Esophagus squamous epithelium (tissue), 4 donors: ENCODE data around the gene REPIN1.

Experiments
- CTCF ChIP-seq, 6 experiments: fragments of 450-650 bp in 4 of 6; fragments of 200-600 bp in 2 of 6; sonication (generic) in 2 of 6; IDR thresholded peaks; one replicate each; pipeline ENCODE4 v1.5.1; 2016 to 2019; ENCODE audit warnings: antibody characterized with exemption in 6 of 6, mild to moderate bottlenecking in 4 of 6, moderate library complexity in 4 of 6
- POLR2A ChIP-seq, 4 donors: fragments of 450-650 bp; IDR thresholded peaks; one replicate each; pipeline ENCODE4 v1.6.1; 2017; ENCODE audit warnings: antibody characterized with exemption in 4 of 4, mild to moderate bottlenecking in 4 of 4, moderate library complexity in 3 of 4

DNA sequence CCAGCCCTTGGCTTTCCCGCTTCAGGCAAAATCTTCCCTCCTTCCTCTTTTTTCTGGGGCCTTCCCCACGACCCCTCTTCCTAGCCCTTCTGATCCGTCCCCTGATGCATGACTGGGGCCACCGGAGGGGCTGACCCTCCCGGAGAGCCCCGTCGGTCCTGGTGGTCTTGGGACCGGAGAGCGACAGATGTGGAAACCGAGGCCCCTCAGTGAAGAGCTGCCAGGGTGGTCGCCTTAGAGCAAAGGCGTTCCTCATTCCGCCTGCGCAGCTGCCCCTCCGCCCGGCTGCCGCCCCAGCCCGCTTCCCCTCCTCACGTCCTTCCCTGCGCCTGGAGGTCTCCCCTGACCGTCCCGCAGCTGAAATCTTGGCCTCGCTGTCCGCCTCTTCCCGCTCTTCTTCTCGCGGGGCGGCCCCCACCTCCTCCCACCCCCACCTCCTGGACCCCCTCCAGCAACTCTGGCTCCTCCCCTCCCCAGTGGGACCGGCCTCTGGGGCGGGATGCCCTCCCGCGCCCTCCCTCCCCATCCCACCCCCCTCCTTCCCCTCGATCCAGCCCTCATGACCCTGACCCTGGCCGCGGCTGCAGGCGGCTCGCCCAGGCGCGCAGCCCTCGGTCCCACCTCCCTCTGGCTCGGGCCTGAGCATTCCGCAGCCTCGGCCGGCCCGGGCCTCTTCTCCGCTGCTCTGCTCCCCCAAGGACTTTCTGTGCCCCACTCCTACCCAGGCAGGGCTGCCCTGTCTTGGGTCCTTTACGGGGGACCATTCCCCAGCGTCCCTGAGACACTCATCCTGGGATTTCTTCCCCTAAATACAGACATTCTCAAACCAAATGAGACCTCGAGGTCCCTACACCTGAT is 27.1 kb upstream of the REPIN1 start, which contains the start of gene RARRES2:
- no peak for TF ChIP-seq CTCF (IDR thresholded peaks at IDR 0.05)
- peak in 1 of 4 donors; percentile 11 for TF ChIP-seq POLR2A (IDR thresholded peaks at IDR 0.05)
